IPS DF 4.7 (cell line): ENCODE data around the gene PDZRN3.

Experiments used
- DNase-seq: peaks from one replicate; pipeline ENCODE4 v3.0.0-alpha.2; 2013; ENCODE audit warnings: low spot score; ENCODE audit errors: extremely low read depth

Gene PDZRN3

GRCh38 chr3:73623346-73623745 lies 1.4 kb downstream of the PDZRN3 start:
- no peak for DNase-seq

- no peak for DNase-seq
Observed at GRCh38 chr3:73622091-73622805, 2.5 kb downstream of the PDZRN3 start.

- no peak for DNase-seq
Observed at GRCh38 chr3:73621388-73621787, 3.4 kb downstream of the PDZRN3 start.

- DNase-seq, result no peak
Observed at GRCh38 chr3:73618461-73618860, 6.3 kb downstream of the PDZRN3 start.

GRCh38 chr3:73616056-73616455 lies 8.7 kb downstream of the PDZRN3 start:
- no peak for DNase-seq

- DNase-seq, result no peak
Observed at GRCh38 chr3:73614419-73614818, 10.3 kb downstream of the PDZRN3 start.

- no peak for DNase-seq
Observed at GRCh38 chr3:73611176-73611575, 13.6 kb downstream of the PDZRN3 start.

- no peak for DNase-seq
Observed at GRCh38 chr3:73610493-73610892, 14.2 kb downstream of the PDZRN3 start.

- no peak for DNase-seq
Observed at GRCh38 chr3:73609655-73610054, 15.1 kb downstream of the PDZRN3 start.

GRCh38 chr3:73609315-73609641 lies 15.5 kb downstream of the PDZRN3 start:
- DNase-seq, result no peak

- no peak for DNase-seq
Observed at GRCh38 chr3:73608456-73609314, 16.1 kb downstream of the PDZRN3 start.

GRCh38 chr3:73605861-73606260 lies 18.9 kb downstream of the PDZRN3 start:
- no peak for DNase-seq

GRCh38 chr3:73605412-73605811 lies 19.3 kb downstream of the PDZRN3 start:
- no peak for DNase-seq

- no peak for DNase-seq
Observed at GRCh38 chr3:73604451-73604850, 20.3 kb downstream of the PDZRN3 start.

GRCh38 chr3:73603762-73604171 lies 21.0 kb downstream of the PDZRN3 start:
- no peak for DNase-seq

- no peak for DNase-seq
Observed at GRCh38 chr3:73602170-73602569, 22.6 kb downstream of the PDZRN3 start.

GRCh38 chr3:73601481-73601880 lies 23.3 kb downstream of the PDZRN3 start:
- no peak for DNase-seq

GRCh38 chr3:73601011-73601410 lies 23.7 kb downstream of the PDZRN3 start:
- DNase-seq, result no peak

GRCh38 chr3:73600293-73600938 lies 24.3 kb downstream of the PDZRN3 start:
- DNase-seq, result no peak

GRCh38 chr3:73599605-73600004 lies 25.1 kb downstream of the PDZRN3 start:
- no peak for DNase-seq

GRCh38 chr3:73597476-73597875 lies 27.3 kb downstream of the PDZRN3 start:
- DNase-seq, result no peak
